HepG2 (cell line): ENCODE results near the gene IL10RA. TPM values are rescaled to one million over a fixed set of nuclear protein-coding genes. Genes with fewer than 3 reads are reported as not detected.

Source experiments
- ATAC-seq: fragments of 200-7000 bp; cut with Tn5 transposase; 3 replicates; pipeline ENCODE4 v1.9.1; 2020; ENCODE audit warnings: mild to moderate bottlenecking, moderate library complexity
- BruUV-seq: library from RNA; stranded (reverse); fragments of 400-500 nt; replicated peaks from 2 replicates; lab custom pipeline; 2021; lab: Mats Ljungman, UMichigan
- CTCF ChIA-PET: fragments of 300-600 bp; formaldehyde crosslinking; extraction: SDS; loops from one replicate; lab custom pipeline; 2021; ENCODE audit warnings: low total read pairs, inconsistent platforms, low intra/inter-chr PET ratio; lab: Yijun Ruan, JAX
- POLR2A ChIA-PET: fragments of 350-600 bp; sonication (Branson Sonifier 250); formaldehyde crosslinking; loops from one replicate; lab custom pipeline; 2020; ENCODE audit warnings: antibody characterized with exemption, inconsistent platforms; lab: Yijun Ruan, JAX
- DNase-seq: peaks from one replicate; pipeline ENCODE4 v3.0.0-alpha.2; 2015; ENCODE audit warnings: low spot score
- FAIRE-seq: peaks from 3 replicates; lab custom pipeline; 2011; peaks lifted over from hg19 to GRCh38; lab: Jason Lieb, UNC
- H2AFZ ChIP-seq: one replicate; pipeline ENCODE4 v1.6.1; 2011; ENCODE audit warnings: low read length, inconsistent platforms
- H3K27ac ChIP-seq: fragments of 300-600 bp; 3 replicates; pipeline ENCODE4 v1.8.0; 2011; ENCODE audit warnings: mixed run types, mild to moderate bottlenecking, mixed read lengths, low read length, inconsistent platforms; ENCODE audit not compliant: insufficient read depth; ENCODE audit errors: extremely low read length
- H3K27me3 ChIP-seq, 2 experiments: fragments of 200-600 bp in 1 of 2; 2 replicates in 1 of 2; 3 replicates in 1 of 2; pipeline versions ENCODE4 v1.6.0 to v1.8.0; 2011; ENCODE audit warnings: low read length in 2 of 2, mild to moderate bottlenecking in 2 of 2, moderate library complexity in 2 of 2, inconsistent platforms in 1 of 2; ENCODE audit not compliant: insufficient read depth in 2 of 2, control insufficient read depth in 1 of 2
- H3K36me3 ChIP-seq, 2 experiments: fragments of 200-600 bp in 1 of 2; replicated peaks in 1 of 2; 2 replicates in 1 of 2; 3 replicates in 1 of 2; pipeline versions ENCODE4 v1.5.1 to v1.8.0; 2011; ENCODE audit warnings: low read length in 2 of 2, inconsistent platforms in 1 of 2; ENCODE audit not compliant: insufficient read depth in 2 of 2, control insufficient read depth in 1 of 2
- H3K4me1 ChIP-seq: 2 replicates; pipeline ENCODE4 v1.5.1; 2012; ENCODE audit warnings: low read length, inconsistent platforms; ENCODE audit not compliant: insufficient read depth
- H3K4me2 ChIP-seq: 2 replicates; pipeline ENCODE4 v1.6.0; 2011; ENCODE audit warnings: low read depth, low read length, inconsistent platforms
- H3K4me3 ChIP-seq, 3 experiments: fragments of 200-600 bp in 1 of 3; sonication (generic), shearing (Covaris generic) in 1 of 3; replicated peaks in 1 of 3; 2 replicates each; pipeline ENCODE4 v1.5.1; 2011 to 2016; ENCODE audit warnings: low read length in 3 of 3, inconsistent platforms in 2 of 3, low read depth in 2 of 3, mild to moderate bottlenecking in 2 of 3, control low read depth in 1 of 3, mixed read lengths in 1 of 3; ENCODE audit not compliant: insufficient read depth in 1 of 3
- H3K79me2 ChIP-seq: one replicate; pipeline ENCODE4 v1.6.1; 2011; ENCODE audit warnings: low read length, inconsistent platforms; ENCODE audit not compliant: insufficient read depth
- H3K9ac ChIP-seq: 2 replicates; pipeline ENCODE4 v1.6.0; 2011; ENCODE audit warnings: mild to moderate bottlenecking, low read depth, low read length, inconsistent platforms; ENCODE audit not compliant: insufficient read depth
- H3K9me3 ChIP-seq: 2 replicates; pipeline ENCODE4 v1.5.1; 2012; ENCODE audit warnings: mild to moderate bottlenecking, low read length
- H4K20me1 ChIP-seq: 2 replicates; pipeline ENCODE4 v1.6.0; 2011; ENCODE audit warnings: inconsistent platforms, mild to moderate bottlenecking, low read length, moderate library complexity; ENCODE audit not compliant: insufficient read depth
- GFI1 ChIP-seq: sonication (generic); formaldehyde crosslinking; IDR thresholded peaks from 2 replicates; pipeline ENCODE4 v1.5.0; 2020; ENCODE audit warnings: missing genetic modification reagents, mild to moderate bottlenecking, borderline replicate concordance
- MBNL3 ChIP-seq: fragments of 250-450 bp; sonication (Bioruptor Pico); conservative IDR thresholded peaks from 2 replicates; pipeline ENCODE4 v1.8.0; 2022; ENCODE audit warnings: mild to moderate bottlenecking, inconsistent platforms
- NCOA1 ChIP-seq: sonication (generic); formaldehyde crosslinking; IDR thresholded peaks from 2 replicates; pipeline ENCODE4 v1.9.0; 2021; ENCODE audit warnings: missing genetic modification reagents
- ZFP36 ChIP-seq: fragments of 150-350 bp; IDR thresholded peaks from 2 replicates; pipeline ENCODE4 v1.6.1; 2018; ENCODE audit warnings: borderline replicate concordance, low read length, low read depth; ENCODE audit not compliant: partially characterized antibody
- ZNF264 ChIP-seq: sonication (generic); formaldehyde crosslinking; IDR thresholded peaks from 2 replicates; pipeline ENCODE4 v1.4.0; 2020; ENCODE audit warnings: missing genetic modification reagents
- ZNF318 ChIP-seq: sonication (generic); formaldehyde crosslinking; IDR thresholded peaks from 2 replicates; pipeline ENCODE4 v1.4.0; 2020; ENCODE audit warnings: mild to moderate bottlenecking, missing genetic modification reagents
- ZNF460 ChIP-seq: sonication (generic); formaldehyde crosslinking; IDR thresholded peaks from 2 replicates; pipeline ENCODE4 v1.5.1; 2020; ENCODE audit warnings: missing genetic modification reagents, mild to moderate bottlenecking, borderline replicate concordance
- ZNF790 ChIP-seq: sonication (generic); formaldehyde crosslinking; IDR thresholded peaks from 2 replicates; pipeline ENCODE4 v1.8.0; 2022; ENCODE audit warnings: missing genetic modification reagents, mild to moderate bottlenecking, borderline replicate concordance
- WGBS: methylation state at CpG from one replicate; pipeline ENCODE4 v1.1.6; 2017; ENCODE audit warnings: low lambda C conversion rate; 5-methylcytosine and 5-hydroxymethylcytosine counted together
- in situ Hi-C: cut with HindIII; loops from 2 replicates; pipeline ENCODE4 v1.10.0; 2017; ENCODE audit warnings: low pct_unique_long_range_greater_than_20kb; ENCODE audit not compliant: extremely low pct_ligation_motif_present
- intact Hi-C: fragments of 100-400 bp; cut with micrococcal nuclease; formaldehyde crosslinking; loops from one replicate; pipeline ENCODE4 v1.10.0; 2022; ENCODE audit not compliant: unreplicated experiment
- polyA plus RNA-seq, 8 experiments: library from polyadenylated mRNA; depleted of rRNA in 3 of 8; stranded (reverse) in 7 of 8; unstranded in 1 of 8; fragments of >200 nt; fragmentation: Illumina TruSeq in 4 of 8; extraction: Trizol in 4 of 8; gene quantifications; 2 replicates each; pipeline versions ENCODE4 v1.2.1 to v1.2.3, GENCODE V29; 2011 to 2016; ENCODE audit warnings: low read depth in 4 of 8, missing spikeins in 1 of 8, mixed read lengths in 1 of 8; ENCODE audit not compliant: insufficient read depth in 1 of 8
- total RNA-seq, 5 experiments: library from RNA; depleted of rRNA; stranded (reverse); fragments of >200 nt; fragmentation: Illumina TruSeq; extraction: Trizol; gene quantifications; 2 replicates each; pipeline ENCODE4 v1.2.3, GENCODE V29; 2016; ENCODE audit warnings: low read depth in 1 of 5
- TF ChIP-seq, protein P1 (sequence below): sonication (generic); formaldehyde crosslinking; IDR thresholded peaks from 2 replicates; pipeline ENCODE4 v1.4.0; 2020; ENCODE audit warnings: low read depth, mild to moderate bottlenecking, missing genetic modification reagents
- TF ChIP-seq, protein P2 (sequence below): sonication (generic); formaldehyde crosslinking; IDR thresholded peaks from 2 replicates; pipeline ENCODE4 v1.4.0; 2020; ENCODE audit warnings: missing genetic modification reagents
- TF ChIP-seq, protein P3 (sequence below): sonication (generic); formaldehyde crosslinking; IDR thresholded peaks from 2 replicates; pipeline ENCODE4 v1.4.0; 2020; ENCODE audit warnings: missing genetic modification reagents

Gene IL10RA
- total and polyA plus RNA-seq, 2 of the 13 experiments (the other 11 are each of a cell fraction or from before 2014, with no cell fraction given): not detected

- FAIRE-seq (no peak), ATAC-seq (no peak), DNase-seq (no peak)
- H4K20me1 ChIP-seq: no peaks in the 10 kb centered on the region
- H3K27me3 ChIP-seq: peaks cover 3 to 19% of the 10 kb centered on the region in 2 experiments; a peak in 2 of 5 replicates
- WGBS: 9% methylated on average over 5 of the region's 5 CpGs
- no peaks in the 10 kb centered on the region for H3K9me3 ChIP-seq
- no peak overlapping the region for H3K4me2 ChIP-seq
- no peak overlapping the region for H3K27ac ChIP-seq
- CTCF ChIA-PET: no interaction called here
- 0 out of 2 replicates have a peak, but pooled peaks cover 6% of the 10 kb centered on the region for H3K4me1 ChIP-seq
- in situ Hi-C loops (no loop called here), intact Hi-C loops (no loop called here)
- no peak overlapping the region for H3K9ac ChIP-seq
- POLR2A ChIA-PET: no interaction called here
- H3K79me2 ChIP-seq: no peaks in the 10 kb centered on the region
- no peak overlapping the region for H2AFZ ChIP-seq
- no TSS peak for BruUV-seq
- H3K4me3 ChIP-seq: no peak overlapping the region
- H3K36me3 ChIP-seq: no peaks in the 10 kb centered on the region
- TF ChIP-seq NCOA1 (CRISPR knock-in tag): no peak
- TF ChIP-seq, protein P1, sequence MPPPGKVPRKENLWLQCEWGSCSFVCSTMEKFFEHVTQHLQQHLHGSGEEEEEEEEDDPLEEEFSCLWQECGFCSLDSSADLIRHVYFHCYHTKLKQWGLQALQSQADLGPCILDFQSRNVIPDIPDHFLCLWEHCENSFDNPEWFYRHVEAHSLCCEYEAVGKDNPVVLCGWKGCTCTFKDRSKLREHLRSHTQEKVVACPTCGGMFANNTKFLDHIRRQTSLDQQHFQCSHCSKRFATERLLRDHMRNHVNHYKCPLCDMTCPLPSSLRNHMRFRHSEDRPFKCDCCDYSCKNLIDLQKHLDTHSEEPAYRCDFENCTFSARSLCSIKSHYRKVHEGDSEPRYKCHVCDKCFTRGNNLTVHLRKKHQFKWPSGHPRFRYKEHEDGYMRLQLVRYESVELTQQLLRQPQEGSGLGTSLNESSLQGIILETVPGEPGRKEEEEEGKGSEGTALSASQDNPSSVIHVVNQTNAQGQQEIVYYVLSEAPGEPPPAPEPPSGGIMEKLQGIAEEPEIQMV (CRISPR knock-in tag): no peak
- TF ChIP-seq ZNF264 (CRISPR knock-in tag): no peak
- TF ChIP-seq, protein P2, sequence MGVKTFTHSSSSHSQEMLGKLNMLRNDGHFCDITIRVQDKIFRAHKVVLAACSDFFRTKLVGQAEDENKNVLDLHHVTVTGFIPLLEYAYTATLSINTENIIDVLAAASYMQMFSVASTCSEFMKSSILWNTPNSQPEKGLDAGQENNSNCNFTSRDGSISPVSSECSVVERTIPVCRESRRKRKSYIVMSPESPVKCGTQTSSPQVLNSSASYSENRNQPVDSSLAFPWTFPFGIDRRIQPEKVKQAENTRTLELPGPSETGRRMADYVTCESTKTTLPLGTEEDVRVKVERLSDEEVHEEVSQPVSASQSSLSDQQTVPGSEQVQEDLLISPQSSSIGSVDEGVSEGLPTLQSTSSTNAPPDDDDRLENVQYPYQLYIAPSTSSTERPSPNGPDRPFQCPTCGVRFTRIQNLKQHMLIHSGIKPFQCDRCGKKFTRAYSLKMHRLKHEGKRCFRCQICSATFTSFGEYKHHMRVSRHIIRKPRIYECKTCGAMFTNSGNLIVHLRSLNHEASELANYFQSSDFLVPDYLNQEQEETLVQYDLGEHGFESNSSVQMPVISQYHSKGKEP: no peak
- no peak for TF ChIP-seq ZNF790 (CRISPR knock-in tag)
- TF ChIP-seq ZFP36: no peak
- no peak for TF ChIP-seq ZNF460 (CRISPR knock-in tag)
- TF ChIP-seq ZNF318 (CRISPR knock-in tag): no peak
- TF ChIP-seq MBNL3 (CRISPR knock-in tag): no peak
- TF ChIP-seq, protein P3, sequence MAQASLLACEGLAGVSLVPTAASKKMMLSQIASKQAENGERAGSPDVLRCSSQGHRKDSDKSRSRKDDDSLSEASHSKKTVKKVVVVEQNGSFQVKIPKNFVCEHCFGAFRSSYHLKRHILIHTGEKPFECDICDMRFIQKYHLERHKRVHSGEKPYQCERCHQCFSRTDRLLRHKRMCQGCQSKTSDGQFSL: no peak
- TF ChIP-seq GFI1 (CRISPR knock-in tag): no peak
These were observed 35.9 kb upstream of the IL10RA start for GRCh38 chr11:117950301-117950700.
